HEK293 (cell line): Measurements from ENCODE around the gene SMARCA1.
A peak's percentile ranks its signal among the peaks of the same experiment; 100 is the strongest.

ENCODE experiments used
- HOXD13 ChIP-seq: sonication (generic); formaldehyde crosslinking; IDR thresholded peaks from 2 replicates; pipeline ENCODE4 v1.8.0; 2022; ENCODE audit warnings: missing genetic modification reagents, borderline replicate concordance
- KLF1 ChIP-seq: fragments of 450-650 bp; formaldehyde crosslinking; IDR thresholded peaks from 2 replicates; pipeline ENCODE4 v1.5.1; 2016; ENCODE audit warnings: missing biosample characterization, missing genetic modification characterization
- KLF16 ChIP-seq: fragments of 450-650 bp; formaldehyde crosslinking; IDR thresholded peaks from 2 replicates; pipeline ENCODE4 v1.5.1; 2017; ENCODE audit warnings: missing biosample characterization, missing genetic modification characterization
- OVOL3 ChIP-seq: fragments of 450-650 bp; formaldehyde crosslinking; IDR thresholded peaks from 2 replicates; pipeline ENCODE4 v1.5.1; 2016; ENCODE audit warnings: missing biosample characterization, missing genetic modification characterization
- SALL2 ChIP-seq: fragments of 450-650 bp; formaldehyde crosslinking; IDR thresholded peaks from 2 replicates; pipeline ENCODE4 v1.5.0; 2017; ENCODE audit warnings: missing biosample characterization, mild to moderate bottlenecking, missing genetic modification characterization, borderline replicate concordance
- SP2 ChIP-seq: fragments of 450-650 bp; formaldehyde crosslinking; IDR thresholded peaks from 2 replicates; pipeline ENCODE4 v1.5.1; 2016; ENCODE audit warnings: missing biosample characterization, missing genetic modification characterization
- ZBTB49 ChIP-seq: fragments of 450-650 bp; formaldehyde crosslinking; IDR thresholded peaks from 2 replicates; pipeline ENCODE4 v1.5.1; 2016; ENCODE audit warnings: missing biosample characterization, missing genetic modification characterization, low read depth
- ZEB2 ChIP-seq: fragments of 450-650 bp; formaldehyde crosslinking; IDR thresholded peaks from 2 replicates; pipeline ENCODE4 v1.5.1; 2016; ENCODE audit warnings: missing biosample characterization, missing genetic modification characterization
- ZFP69B ChIP-seq: fragments of 450-650 bp; formaldehyde crosslinking; IDR thresholded peaks from 2 replicates; pipeline ENCODE4 v1.5.1; 2016; ENCODE audit warnings: missing biosample characterization, missing genetic modification characterization
- ZNF112 ChIP-seq: fragments of 450-650 bp; formaldehyde crosslinking; IDR thresholded peaks from 2 replicates; pipeline ENCODE4 v1.5.0; 2017; ENCODE audit warnings: missing biosample characterization, missing genetic modification characterization
- ZNF133 ChIP-seq: fragments of 450-650 bp; formaldehyde crosslinking; IDR thresholded peaks from 2 replicates; pipeline ENCODE4 v1.5.1; 2016; ENCODE audit warnings: missing biosample characterization, missing genetic modification characterization
- ZNF148 ChIP-seq: fragments of 450-650 bp; formaldehyde crosslinking; IDR thresholded peaks from 2 replicates; pipeline ENCODE4 v1.5.0; 2017; ENCODE audit warnings: missing biosample characterization, missing genetic modification characterization, borderline replicate concordance
- ZNF202 ChIP-seq: fragments of 450-650 bp; formaldehyde crosslinking; IDR thresholded peaks from 2 replicates; pipeline ENCODE4 v1.5.1; 2016; ENCODE audit warnings: missing biosample characterization, missing genetic modification characterization, borderline replicate concordance
- ZNF24 ChIP-seq: fragments of 450-650 bp; formaldehyde crosslinking; IDR thresholded peaks from 2 replicates; pipeline ENCODE4 v1.5.1; 2016; ENCODE audit warnings: missing biosample characterization, missing genetic modification characterization
- ZNF248 ChIP-seq: fragments of 450-650 bp; formaldehyde crosslinking; IDR thresholded peaks from 2 replicates; pipeline ENCODE4 v1.5.1; 2017; ENCODE audit warnings: missing biosample characterization, missing genetic modification characterization
- ZNF394 ChIP-seq: fragments of 450-650 bp; formaldehyde crosslinking; IDR thresholded peaks from 2 replicates; pipeline ENCODE4 v1.5.1; 2016; ENCODE audit warnings: missing biosample characterization, missing genetic modification characterization, mild to moderate bottlenecking, moderate library complexity, borderline replicate concordance
- ZNF404 ChIP-seq: fragments of 450-650 bp; formaldehyde crosslinking; IDR thresholded peaks from 2 replicates; pipeline ENCODE4 v1.5.1; 2017; ENCODE audit warnings: missing biosample characterization, missing genetic modification characterization
- ZNF48 ChIP-seq: fragments of 450-650 bp; formaldehyde crosslinking; IDR thresholded peaks from 2 replicates; pipeline ENCODE4 v1.5.1; 2016; ENCODE audit warnings: missing biosample characterization, missing genetic modification characterization
- ZNF501 ChIP-seq: fragments of 450-650 bp; formaldehyde crosslinking; IDR thresholded peaks from 2 replicates; pipeline ENCODE4 v1.5.1; 2016; ENCODE audit warnings: missing biosample characterization, missing genetic modification characterization
- ZNF529 ChIP-seq: fragments of 450-650 bp; formaldehyde crosslinking; IDR thresholded peaks from 2 replicates; pipeline ENCODE4 v1.5.1; 2017; ENCODE audit warnings: missing genetic modification characterization, missing biosample characterization; ENCODE audit not compliant: insufficient replicate concordance
- ZNF549 ChIP-seq: fragments of 450-650 bp; IDR thresholded peaks from 2 replicates; pipeline ENCODE4 v1.5.1; 2018; ENCODE audit warnings: missing biosample characterization, missing genetic modification characterization, mild to moderate bottlenecking, inconsistent platforms, moderate library complexity
- ZNF610 ChIP-seq: fragments of 450-650 bp; formaldehyde crosslinking; IDR thresholded peaks from 2 replicates; pipeline ENCODE4 v1.5.1; 2016; ENCODE audit warnings: missing biosample characterization, missing genetic modification characterization, borderline replicate concordance
- ZNF707 ChIP-seq: fragments of 450-650 bp; formaldehyde crosslinking; IDR thresholded peaks from 2 replicates; pipeline ENCODE4 v1.5.1; 2016; ENCODE audit warnings: missing biosample characterization, missing genetic modification characterization
- TF ChIP-seq, protein P1 (sequence below): fragments of 450-650 bp; formaldehyde crosslinking; IDR thresholded peaks from 2 replicates; pipeline ENCODE4 v1.5.1; 2017; ENCODE audit warnings: missing biosample characterization, missing genetic modification characterization
- TF ChIP-seq, protein P2 (sequence below): fragments of 450-650 bp; formaldehyde crosslinking; IDR thresholded peaks from 2 replicates; pipeline ENCODE4 v1.5.1; 2016; ENCODE audit warnings: missing biosample characterization, missing genetic modification characterization, borderline replicate concordance
- TF ChIP-seq, protein P3 (sequence below): fragments of 450-650 bp; formaldehyde crosslinking; IDR thresholded peaks from 2 replicates; pipeline ENCODE4 v1.5.1; 2016; ENCODE audit warnings: missing biosample characterization, missing genetic modification characterization, borderline replicate concordance
- TF ChIP-seq, protein P4 (sequence below): fragments of 450-650 bp; formaldehyde crosslinking; IDR thresholded peaks from 2 replicates; pipeline ENCODE4 v1.5.1; 2016; ENCODE audit warnings: missing biosample characterization, missing genetic modification characterization

Gene SMARCA1

DNA sequence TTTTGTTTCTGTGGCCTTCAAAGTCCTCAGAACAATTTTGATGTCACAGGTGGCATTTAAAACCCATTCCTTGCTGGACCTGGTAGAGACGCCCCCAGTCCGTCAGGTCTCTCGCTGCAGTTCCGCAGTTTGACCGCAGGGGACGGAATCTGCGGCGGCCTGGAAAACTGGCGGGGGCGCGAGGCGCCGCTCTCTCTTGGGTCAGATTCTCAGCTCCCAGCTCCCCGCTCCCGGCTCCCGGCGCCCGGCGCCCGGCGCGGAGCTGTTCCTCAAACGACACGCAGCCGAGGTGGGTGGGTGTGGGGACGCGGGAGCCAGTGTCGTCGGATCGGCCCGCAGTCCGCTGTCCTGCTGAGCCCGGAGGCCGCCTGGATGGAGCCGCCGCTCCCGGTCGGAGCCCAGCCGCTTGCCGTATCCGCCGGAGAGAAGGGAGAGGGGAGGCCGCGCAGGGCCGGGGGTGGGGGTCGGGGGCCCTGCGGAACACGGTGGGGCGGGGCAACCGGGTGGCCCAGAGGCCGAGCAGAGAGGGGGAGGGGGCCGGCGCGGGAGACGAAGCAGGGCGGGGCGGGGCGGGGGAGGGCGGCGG, 16.9 kb upstream of the SMARCA1 start, which contains the start of gene OCRL (continued):
- TF ChIP-seq, protein P1, sequence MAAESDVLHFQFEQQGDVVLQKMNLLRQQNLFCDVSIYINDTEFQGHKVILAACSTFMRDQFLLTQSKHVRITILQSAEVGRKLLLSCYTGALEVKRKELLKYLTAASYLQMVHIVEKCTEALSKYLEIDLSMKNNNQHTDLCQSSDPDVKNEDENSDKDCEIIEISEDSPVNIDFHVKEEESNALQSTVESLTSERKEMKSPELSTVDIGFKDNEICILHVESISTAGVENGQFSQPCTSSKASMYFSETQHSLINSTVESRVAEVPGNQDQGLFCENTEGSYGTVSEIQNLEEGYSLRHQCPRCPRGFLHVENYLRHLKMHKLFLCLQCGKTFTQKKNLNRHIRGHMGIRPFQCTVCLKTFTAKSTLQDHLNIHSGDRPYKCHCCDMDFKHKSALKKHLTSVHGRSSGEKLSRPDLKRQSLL (tag by site-specific recombination), result no peak
- TF ChIP-seq SP2, result no peak
- TF ChIP-seq ZNF148 (tag by site-specific recombination), result no peak
- no peak for TF ChIP-seq ZNF529
- no peak for TF ChIP-seq ZNF404
- TF ChIP-seq, protein P2, sequence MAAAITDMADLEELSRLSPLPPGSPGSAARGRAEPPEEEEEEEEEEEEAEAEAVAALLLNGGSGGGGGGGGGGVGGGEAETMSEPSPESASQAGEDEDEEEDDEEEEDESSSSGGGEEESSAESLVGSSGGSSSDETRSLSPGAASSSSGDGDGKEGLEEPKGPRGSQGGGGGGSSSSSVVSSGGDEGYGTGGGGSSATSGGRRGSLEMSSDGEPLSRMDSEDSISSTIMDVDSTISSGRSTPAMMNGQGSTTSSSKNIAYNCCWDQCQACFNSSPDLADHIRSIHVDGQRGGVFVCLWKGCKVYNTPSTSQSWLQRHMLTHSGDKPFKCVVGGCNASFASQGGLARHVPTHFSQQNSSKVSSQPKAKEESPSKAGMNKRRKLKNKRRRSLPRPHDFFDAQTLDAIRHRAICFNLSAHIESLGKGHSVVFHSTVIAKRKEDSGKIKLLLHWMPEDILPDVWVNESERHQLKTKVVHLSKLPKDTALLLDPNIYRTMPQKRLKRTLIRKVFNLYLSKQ (tag by site-specific recombination), result no peak
- TF ChIP-seq ZNF549 (tag by site-specific recombination), result no peak
- 0 out of 2 replicates have a peak, but pooled peaks have one; percentile 21 for TF ChIP-seq ZEB2 (tag by site-specific recombination)
- peak; percentile 39; the same call in 1 of the 2 replicates for TF ChIP-seq ZNF501 (tag by site-specific recombination)
- TF ChIP-seq, protein P3, sequence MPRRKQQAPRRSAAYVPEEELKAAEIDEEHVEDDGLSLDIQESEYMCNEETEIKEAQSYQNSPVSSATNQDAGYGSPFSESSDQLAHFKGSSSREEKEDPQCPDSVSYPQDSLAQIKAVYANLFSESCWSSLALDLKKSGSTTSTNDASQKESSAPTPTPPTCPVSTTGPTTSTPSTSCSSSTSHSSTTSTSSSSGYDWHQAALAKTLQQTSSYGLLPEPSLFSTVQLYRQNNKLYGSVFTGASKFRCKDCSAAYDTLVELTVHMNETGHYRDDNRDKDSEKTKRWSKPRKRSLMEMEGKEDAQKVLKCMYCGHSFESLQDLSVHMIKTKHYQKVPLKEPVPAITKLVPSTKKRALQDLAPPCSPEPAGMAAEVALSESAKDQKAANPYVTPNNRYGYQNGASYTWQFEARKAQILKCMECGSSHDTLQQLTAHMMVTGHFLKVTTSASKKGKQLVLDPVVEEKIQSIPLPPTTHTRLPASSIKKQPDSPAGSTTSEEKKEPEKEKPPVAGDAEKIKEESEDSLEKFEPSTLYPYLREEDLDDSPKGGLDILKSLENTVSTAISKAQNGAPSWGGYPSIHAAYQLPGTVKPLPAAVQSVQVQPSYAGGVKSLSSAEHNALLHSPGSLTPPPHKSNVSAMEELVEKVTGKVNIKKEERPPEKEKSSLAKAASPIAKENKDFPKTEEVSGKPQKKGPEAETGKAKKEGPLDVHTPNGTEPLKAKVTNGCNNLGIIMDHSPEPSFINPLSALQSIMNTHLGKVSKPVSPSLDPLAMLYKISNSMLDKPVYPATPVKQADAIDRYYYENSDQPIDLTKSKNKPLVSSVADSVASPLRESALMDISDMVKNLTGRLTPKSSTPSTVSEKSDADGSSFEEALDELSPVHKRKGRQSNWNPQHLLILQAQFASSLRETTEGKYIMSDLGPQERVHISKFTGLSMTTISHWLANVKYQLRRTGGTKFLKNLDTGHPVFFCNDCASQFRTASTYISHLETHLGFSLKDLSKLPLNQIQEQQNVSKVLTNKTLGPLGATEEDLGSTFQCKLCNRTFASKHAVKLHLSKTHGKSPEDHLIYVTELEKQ (tag by site-specific recombination), result no peak
- TF ChIP-seq KLF1, result no peak
- TF ChIP-seq, protein P4, sequence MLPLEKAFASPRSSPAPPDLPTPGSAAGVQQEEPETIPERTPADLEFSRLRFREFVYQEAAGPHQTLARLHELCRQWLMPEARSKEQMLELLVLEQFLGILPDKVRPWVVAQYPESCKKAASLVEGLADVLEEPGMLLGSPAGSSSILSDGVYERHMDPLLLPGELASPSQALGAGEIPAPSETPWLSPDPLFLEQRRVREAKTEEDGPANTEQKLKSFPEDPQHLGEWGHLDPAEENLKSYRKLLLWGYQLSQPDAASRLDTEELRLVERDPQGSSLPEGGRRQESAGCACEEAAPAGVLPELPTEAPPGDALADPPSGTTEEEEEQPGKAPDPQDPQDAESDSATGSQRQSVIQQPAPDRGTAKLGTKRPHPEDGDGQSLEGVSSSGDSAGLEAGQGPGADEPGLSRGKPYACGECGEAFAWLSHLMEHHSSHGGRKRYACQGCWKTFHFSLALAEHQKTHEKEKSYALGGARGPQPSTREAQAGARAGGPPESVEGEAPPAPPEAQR (tag by site-specific recombination), result no peak
- 0 out of 2 replicates have a peak, but pooled peaks have one; percentile 38 for TF ChIP-seq KLF16 (tag by site-specific recombination)
- 0 out of 2 replicates have a peak, but pooled peaks have one; percentile 59 for TF ChIP-seq ZNF610 (tag by site-specific recombination)
- TF ChIP-seq OVOL3, result no peak
- no peak for TF ChIP-seq ZFP69B (tag by site-specific recombination)
- no peak for TF ChIP-seq HOXD13 (CRISPR knock-in tag)
- TF ChIP-seq ZNF112 (tag by site-specific recombination), result no peak
- peak; percentile 26; the same call in 1 of the 2 replicates for TF ChIP-seq ZNF394
- TF ChIP-seq ZNF248 (tag by site-specific recombination), result no peak
- no peak for TF ChIP-seq ZNF202 (tag by site-specific recombination)
- no peak for TF ChIP-seq ZBTB49 (tag by site-specific recombination)
- peak; percentile 43; the same call in 1 of the 2 replicates for TF ChIP-seq ZNF24
- no peak for TF ChIP-seq ZNF48 (tag by site-specific recombination)
- TF ChIP-seq ZNF133, result no peak
- TF ChIP-seq SALL2 (tag by site-specific recombination), result no peak
- no peak for TF ChIP-seq ZNF707 (tag by site-specific recombination)
